Endodermal cell (in vitro differentiated cells): ENCODE data around the gene SLC25A10. TPM values are rescaled to one million over a fixed set of nuclear protein-coding genes. Genes with fewer than 3 reads are reported as not detected.

Source experiments
- DNase-seq: peaks from one replicate; pipeline ENCODE4 v3.0.0-alpha.2; 2017
- H3K27ac ChIP-seq: 2 replicates; pipeline ENCODE4 v1.5.1; 2013; ENCODE audit warnings: mild to moderate bottlenecking, low read depth, low read length, moderate library complexity
- H3K27me3 ChIP-seq: 2 replicates; pipeline ENCODE4 v1.6.1; 2013; ENCODE audit warnings: mild to moderate bottlenecking, low read length, moderate library complexity; ENCODE audit not compliant: insufficient read depth, control insufficient read depth, poor library complexity, severe bottlenecking
- H3K36me3 ChIP-seq: 2 replicates; pipeline ENCODE4 v1.7.0; 2013; ENCODE audit warnings: mild to moderate bottlenecking, low read length, moderate library complexity; ENCODE audit not compliant: control insufficient read depth, insufficient read depth
- H3K4me1 ChIP-seq: one replicate; pipeline ENCODE4 v1.7.0; 2013; ENCODE audit warnings: low read length; ENCODE audit not compliant: control insufficient read depth, insufficient read depth
- H3K4me3 ChIP-seq: 2 replicates; pipeline ENCODE4 v1.5.1; 2013; ENCODE audit warnings: mild to moderate bottlenecking, low read length, moderate library complexity
- H3K9ac ChIP-seq: 2 replicates; pipeline ENCODE4 v1.6.1; 2013; ENCODE audit warnings: mild to moderate bottlenecking, low read length, moderate library complexity; ENCODE audit not compliant: poor library complexity, severe bottlenecking; ENCODE audit errors: extremely low read depth
- H3K9me3 ChIP-seq: 2 replicates; pipeline ENCODE4 v1.6.1; 2013; ENCODE audit warnings: mild to moderate bottlenecking, low read length, moderate library complexity; ENCODE audit not compliant: control insufficient read depth
- H3K27ac Mint-ChIP-seq: 2 replicates; pipeline ENCODE4 v1.8.0; 2020; ENCODE audit warnings: mixed read lengths
- H3K27me3 Mint-ChIP-seq: 2 replicates; pipeline ENCODE4 v1.8.0; 2021; ENCODE audit warnings: mild to moderate bottlenecking, mixed read lengths; ENCODE audit not compliant: insufficient read depth
- H3K36me3 Mint-ChIP-seq: 2 replicates; pipeline ENCODE4 v1.8.0; 2020; ENCODE audit warnings: low read depth, mixed read lengths
- H3K4me1 Mint-ChIP-seq: 2 replicates; pipeline ENCODE4 v1.8.0; 2020; ENCODE audit warnings: mixed read lengths
- H3K4me3 Mint-ChIP-seq: 2 replicates; pipeline ENCODE4 v1.8.0; 2020; ENCODE audit warnings: mild to moderate bottlenecking, moderate library complexity, mixed read lengths
- H3K9me3 Mint-ChIP-seq: 2 replicates; pipeline ENCODE4 v1.8.0; 2020; ENCODE audit warnings: mild to moderate bottlenecking, mixed read lengths
- CTCF ChIP-seq: fragments of 200-600 bp; sonication (generic); conservative IDR thresholded peaks from 2 replicates; pipeline ENCODE4 v1.5.0; 2021; ENCODE audit warnings: antibody characterized with exemption, mild to moderate bottlenecking
- WGBS, 2 experiments: methylation state at CpG; one replicate each; pipeline versions ENCODE4 v1.1.5 to v1.1.7; 2013; ENCODE audit warnings: missing lambda C conversion rate in 2 of 2, mixed read lengths in 1 of 2; ENCODE audit not compliant: insufficient coverage in 1 of 2, insufficient read length in 1 of 2; 5-methylcytosine and 5-hydroxymethylcytosine counted together
- total RNA-seq, 2 donors: library from RNA; stranded (reverse); fragmentation: NEBNext Ultra II Directional in 1 of 2; extraction: Animal tissue kit (Norgen Biotek cat#: 25700) in 1 of 2; gene quantifications; 2 replicates in 1 of 2; 3 replicates in 1 of 2; pipeline ENCODE4 v1.2.1, GENCODE V29; 2021

Gene SLC25A10
- total RNA-seq, 2 donors from 2014 or later: 24.8 to 37.6 TPM

- H3K27me3 Mint-ChIP-seq: no peaks in the 10 kb centered on the region
Observed at GRCh38 chr17:81717049-81717765, 5.1 kb downstream of the SLC25A10 start.

GRCh38 chr17:81717766-81718089 is 5.6 kb downstream of the SLC25A10 start:
- Mint-ChIP-seq H3K4me1 (no peaks in the 10 kb centered on the region), H3K27ac (no peak overlapping the region), H3K4me3 (no peak overlapping the region), H3K9me3 (no peaks in the 10 kb centered on the region), H3K36me3 (peaks cover 2% of the 10 kb centered on the region), H3K27me3 (no peaks in the 10 kb centered on the region)
- WGBS, 2 experiments: 92 to 96% methylated on average over 7 to 9 of the region's 9 CpGs
- Histone ChIP-seq H3K9me3 (no peaks in the 10 kb centered on the region), H3K9ac (no peak overlapping the region), H3K27ac (no peak overlapping the region), H3K4me3 (no peak overlapping the region), H3K27me3 (no peaks in the 10 kb centered on the region), H3K4me1 (peaks cover 5% of the 10 kb centered on the region), H3K36me3 (no peaks in the 10 kb centered on the region)
- DNase-seq: no peak
- TF ChIP-seq CTCF: no peak

More at GRCh38 chr17:81717049-81717765, 5.1 kb downstream of the SLC25A10 start:
- no peaks in the 10 kb centered on the region for H3K4me1 Mint-ChIP-seq
- no peak overlapping the region for H3K9ac ChIP-seq
- no peak overlapping the region for H3K27ac Mint-ChIP-seq
- DNase-seq: no peak
- no peaks in the 10 kb centered on the region for H3K36me3 ChIP-seq
- H3K4me1 ChIP-seq: peaks cover 5% of the 10 kb centered on the region
- H3K36me3 Mint-ChIP-seq: peaks cover 2% of the 10 kb centered on the region
- H3K4me3 ChIP-seq: no peak overlapping the region
- H3K27ac ChIP-seq: no peak overlapping the region
- H3K9me3 Mint-ChIP-seq: no peaks in the 10 kb centered on the region
- WGBS, 2 experiments: 93 to 94% methylated on average over 18 to 25 of the region's 25 CpGs
- H3K9me3 ChIP-seq: no peaks in the 10 kb centered on the region
- no peak for TF ChIP-seq CTCF
- no peak overlapping the region for H3K4me3 Mint-ChIP-seq
- H3K27me3 ChIP-seq: no peaks in the 10 kb centered on the region

GRCh38 chr17:81719410-81720266 is 7.6 kb downstream of the SLC25A10 start:
- H3K27ac Mint-ChIP-seq: no peak overlapping the region
- H3K9ac ChIP-seq: no peak overlapping the region
- no peaks in the 10 kb centered on the region for H3K4me1 ChIP-seq
- no peaks in the 10 kb centered on the region for H3K36me3 ChIP-seq
- no peaks in the 10 kb centered on the region for H3K27me3 Mint-ChIP-seq
- no peak overlapping the region for H3K4me3 ChIP-seq
- H3K9me3 ChIP-seq: no peaks in the 10 kb centered on the region
- H3K27ac ChIP-seq: no peak overlapping the region
- no peaks in the 10 kb centered on the region for H3K9me3 Mint-ChIP-seq
- no peaks in the 10 kb centered on the region for H3K27me3 ChIP-seq
- peaks cover 2% of the 10 kb centered on the region for H3K36me3 Mint-ChIP-seq
- H3K4me1 Mint-ChIP-seq: peaks cover 6% of the 10 kb centered on the region
- 94 to 97% methylated on average over 25 to 32 of the region's 33 CpGs for WGBS, 2 experiments
- TF ChIP-seq CTCF: no peak
- H3K4me3 Mint-ChIP-seq: no peak overlapping the region
- peak; percentile 51 for DNase-seq
